ENCODE data around the gene RREB1.

The RREB1 gene

GRCh38 chr6:7190791-7191190 is 83.0 kb downstream of the RREB1 start:
- peaks cover 73% of the 10 kb centered on the region for H3K36me3 ChIP-seq (ENCODE audit: control insufficient read depth, insufficient read depth, low read length, severe bottlenecking)
- H3K4me3 ChIP-seq (ENCODE audit: low read length) = no peak overlapping the region
- no peaks in the 10 kb centered on the region for H3K9me3 ChIP-seq (ENCODE audit: control insufficient read depth, low read length)
- H3K27me3 ChIP-seq (replicated peaks; ENCODE audit: control insufficient read depth, insufficient read depth, low read length) = no peaks in the 10 kb centered on the region
- DNase-seq (ENCODE audit: low read depth) = no peak
- no peak overlapping the region for H3K9ac ChIP-seq (ENCODE audit: low read length)
- H3K4me1 ChIP-seq (ENCODE audit: control insufficient read depth, insufficient read depth, low read length) = peaks cover 15% of the 10 kb centered on the region

GRCh38 chr6:7193122-7193521 is 85.4 kb downstream of the RREB1 start:
- no peaks in the 10 kb centered on the region for H3K27me3 ChIP-seq (replicated peaks; ENCODE audit: control insufficient read depth, insufficient read depth, low read length)
- H3K9ac ChIP-seq (ENCODE audit: low read length) = no peak overlapping the region
- H3K4me1 ChIP-seq (ENCODE audit: control insufficient read depth, insufficient read depth, low read length) = peaks cover 32% of the 10 kb centered on the region
- H3K9me3 ChIP-seq (ENCODE audit: control insufficient read depth, low read length) = no peaks in the 10 kb centered on the region
- H3K36me3 ChIP-seq (ENCODE audit: control insufficient read depth, insufficient read depth, low read length, severe bottlenecking) = peaks cover 60% of the 10 kb centered on the region
- no peak overlapping the region for H3K4me3 ChIP-seq (ENCODE audit: low read length)
- no peak for DNase-seq (ENCODE audit: low read depth)

GRCh38 chr6:7194657-7195056 is 86.9 kb downstream of the RREB1 start:
- H3K36me3 ChIP-seq (ENCODE audit: control insufficient read depth, insufficient read depth, low read length, severe bottlenecking) = peaks cover 57% of the 10 kb centered on the region
- H3K4me3 ChIP-seq (ENCODE audit: low read length) = no peak overlapping the region
- H3K4me1 ChIP-seq (ENCODE audit: control insufficient read depth, insufficient read depth, low read length) = peaks cover 32% of the 10 kb centered on the region
- no peaks in the 10 kb centered on the region for H3K9me3 ChIP-seq (ENCODE audit: control insufficient read depth, low read length)
- H3K9ac ChIP-seq (ENCODE audit: low read length) = peak overlapping the region; percentile 9
- DNase-seq (ENCODE audit: low read depth) = no peak
- no peaks in the 10 kb centered on the region for H3K27me3 ChIP-seq (replicated peaks; ENCODE audit: control insufficient read depth, insufficient read depth, low read length)

DNA sequence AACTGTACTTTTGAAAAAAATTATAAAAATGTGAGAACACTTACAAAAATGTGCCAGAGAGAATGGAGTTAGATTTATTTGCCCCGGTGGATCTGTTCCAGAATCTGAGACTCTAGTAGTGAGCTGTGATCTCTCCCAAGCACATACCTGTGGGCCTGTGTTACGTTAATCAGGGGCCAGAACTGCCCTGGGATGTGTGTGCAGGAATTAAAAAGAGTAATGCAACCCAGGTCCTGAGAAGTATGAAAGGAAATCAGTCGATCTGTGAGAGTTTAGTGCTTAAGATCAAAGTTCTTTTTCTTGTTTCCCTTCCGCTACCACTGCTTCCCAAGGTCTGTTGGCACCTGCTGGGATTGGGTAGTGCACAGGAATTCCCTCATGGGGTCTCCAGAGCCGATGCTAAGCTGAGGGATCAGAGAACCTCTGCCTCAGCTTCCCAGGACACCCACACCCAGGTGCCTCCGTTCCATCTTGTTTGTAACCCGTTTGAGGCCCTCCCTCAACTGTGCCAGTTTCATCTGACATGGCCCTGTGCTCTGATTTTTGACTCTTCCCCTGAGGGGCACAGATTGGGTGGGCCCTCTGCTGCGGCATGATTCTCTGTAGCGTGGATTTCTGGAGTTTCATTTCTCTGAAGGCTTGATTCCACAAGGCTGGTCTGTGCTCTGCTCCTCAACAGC is 87.7 kb downstream of the RREB1 start:
- Histone ChIP-seq H3K9ac (ENCODE audit: low read length) (peak overlapping the region; percentile 36), H3K27me3 (replicated peaks; ENCODE audit: control insufficient read depth, insufficient read depth, low read length) (no peaks in the 10 kb centered on the region), H3K4me1 (ENCODE audit: control insufficient read depth, insufficient read depth, low read length) (peaks cover 32% of the 10 kb centered on the region), H3K9me3 (ENCODE audit: control insufficient read depth, low read length) (no peaks in the 10 kb centered on the region), H3K4me3 (ENCODE audit: low read length) (peak overlapping the region; percentile 4), H3K36me3 (ENCODE audit: control insufficient read depth, insufficient read depth, low read length, severe bottlenecking) (peaks cover 49% of the 10 kb centered on the region)
- no peak for DNase-seq (ENCODE audit: low read depth)

DNA sequence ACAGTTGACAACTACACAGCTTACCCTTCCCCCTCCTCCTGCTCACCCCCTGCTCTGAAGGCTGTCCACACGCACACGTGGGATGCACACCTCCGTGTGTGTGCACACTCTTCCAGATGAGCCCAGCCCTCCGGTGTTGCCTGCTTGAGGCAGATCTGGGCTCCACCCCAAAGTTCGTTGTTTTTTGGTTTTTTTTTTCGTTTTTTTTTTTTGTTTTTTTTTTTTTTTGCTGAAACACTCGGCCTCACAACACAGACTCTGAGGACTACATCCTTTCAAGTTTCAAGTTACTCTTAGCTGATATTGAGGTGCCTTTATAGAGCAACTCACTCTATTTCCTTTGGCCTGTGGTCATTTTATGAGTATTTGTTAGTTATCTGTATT is 88.2 kb downstream of the RREB1 start:
- H3K9me3 ChIP-seq (ENCODE audit: control insufficient read depth, low read length) = no peaks in the 10 kb centered on the region
- H3K4me1 ChIP-seq (ENCODE audit: control insufficient read depth, insufficient read depth, low read length) = peaks cover 32% of the 10 kb centered on the region
- no peaks in the 10 kb centered on the region for H3K27me3 ChIP-seq (replicated peaks; ENCODE audit: control insufficient read depth, insufficient read depth, low read length)
- peak overlapping the region; percentile 36 for H3K9ac ChIP-seq (ENCODE audit: low read length)
- peak overlapping the region; percentile 4 for H3K4me3 ChIP-seq (ENCODE audit: low read length)
- DNase-seq (ENCODE audit: low read depth) = no peak
- H3K36me3 ChIP-seq (ENCODE audit: control insufficient read depth, insufficient read depth, low read length, severe bottlenecking) = peaks cover 48% of the 10 kb centered on the region

DNA sequence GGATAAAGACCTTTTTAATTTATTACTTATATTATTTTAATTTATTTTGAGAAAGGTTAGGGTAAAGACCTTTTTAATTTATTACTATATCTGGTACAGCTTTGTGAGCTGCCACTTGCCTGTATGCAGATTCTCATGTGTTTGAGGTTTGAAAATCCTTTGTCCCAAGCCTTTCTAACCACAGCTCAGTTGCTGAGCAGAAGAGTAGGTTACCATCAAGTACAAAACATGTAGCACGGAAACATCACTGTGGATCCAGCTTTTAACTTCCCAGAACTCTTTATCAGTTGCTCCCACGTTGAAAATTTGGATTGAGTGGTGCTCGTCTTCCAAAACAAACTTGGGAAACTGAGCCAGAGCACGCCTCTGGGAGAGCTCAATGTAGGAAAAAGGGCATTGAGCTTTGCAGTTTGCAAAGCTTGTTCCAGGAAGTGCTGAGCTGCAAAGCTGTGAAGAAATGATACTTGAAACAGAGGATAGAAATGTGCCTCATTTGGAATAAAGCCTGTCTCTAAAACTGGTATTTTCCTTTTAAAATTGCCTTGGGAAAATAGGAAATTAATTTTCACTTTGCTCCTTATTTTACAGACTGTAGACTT is 89.0 kb downstream of the RREB1 start:
- Histone ChIP-seq H3K9ac (ENCODE audit: low read length) (no peak overlapping the region), H3K4me1 (ENCODE audit: control insufficient read depth, insufficient read depth, low read length) (peaks cover 32% of the 10 kb centered on the region), H3K36me3 (ENCODE audit: control insufficient read depth, insufficient read depth, low read length, severe bottlenecking) (peaks cover 45% of the 10 kb centered on the region), H3K27me3 (replicated peaks; ENCODE audit: control insufficient read depth, insufficient read depth, low read length) (no peaks in the 10 kb centered on the region), H3K4me3 (ENCODE audit: low read length) (no peak overlapping the region), H3K9me3 (ENCODE audit: control insufficient read depth, low read length) (no peaks in the 10 kb centered on the region)
- DNase-seq (ENCODE audit: low read depth) = no peak

GRCh38 chr6:7197747-7198146 is 90.0 kb downstream of the RREB1 start:
- H3K27me3 ChIP-seq (replicated peaks; ENCODE audit: control insufficient read depth, insufficient read depth, low read length) = no peaks in the 10 kb centered on the region
- H3K36me3 ChIP-seq (ENCODE audit: control insufficient read depth, insufficient read depth, low read length, severe bottlenecking) = peaks cover 45% of the 10 kb centered on the region
- H3K9ac ChIP-seq (ENCODE audit: low read length) = no peak overlapping the region
- no peak overlapping the region for H3K4me3 ChIP-seq (ENCODE audit: low read length)
- H3K9me3 ChIP-seq (ENCODE audit: control insufficient read depth, low read length) = no peaks in the 10 kb centered on the region
- DNase-seq (ENCODE audit: low read depth) = no peak
- H3K4me1 ChIP-seq (ENCODE audit: control insufficient read depth, insufficient read depth, low read length) = peaks cover 36% of the 10 kb centered on the region

DNA sequence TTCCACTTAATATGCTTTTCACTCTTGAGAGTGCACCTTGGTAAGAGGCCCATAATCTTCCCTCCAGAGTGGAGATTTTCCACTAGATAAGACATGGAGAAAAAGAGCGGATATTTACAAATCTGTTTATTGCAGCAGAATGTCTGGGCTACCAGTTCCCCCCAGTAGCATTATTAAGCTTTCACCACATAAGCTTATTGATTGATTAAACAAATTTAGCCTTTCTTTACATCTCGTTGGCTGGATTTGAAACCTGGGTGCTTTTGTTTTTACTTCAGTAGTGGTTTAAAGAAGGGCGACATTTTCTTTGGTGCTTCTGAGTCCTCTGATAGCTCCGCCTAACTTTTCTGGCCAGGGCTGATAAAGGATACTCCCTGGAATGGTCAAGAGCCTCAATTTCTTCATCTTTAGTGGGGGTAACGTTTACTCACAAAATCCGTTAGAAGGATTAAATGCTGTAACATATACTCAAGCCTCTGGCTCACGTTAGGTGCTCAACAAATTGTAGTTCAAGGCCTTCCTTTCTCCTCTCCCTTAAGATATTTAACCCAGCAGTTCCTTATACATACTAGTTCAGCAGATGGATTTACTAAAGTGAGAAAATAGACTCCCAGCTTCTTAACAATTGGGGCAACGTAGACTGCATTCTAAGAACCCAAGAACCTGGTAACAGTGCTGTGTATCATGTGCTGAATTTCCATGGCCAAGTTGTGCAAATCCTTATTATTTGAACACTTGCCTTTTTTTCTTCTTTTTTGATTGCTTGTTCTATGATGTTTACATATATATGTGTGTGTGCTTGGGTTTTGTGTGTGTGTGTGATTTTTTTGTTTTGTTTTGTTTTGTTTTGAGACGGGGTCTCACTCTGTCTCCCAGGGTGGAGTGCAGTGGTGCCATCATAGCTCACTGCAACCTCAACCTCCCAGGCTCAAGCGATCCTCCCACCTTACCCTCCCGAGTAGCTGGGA is 91.4 kb downstream of the RREB1 start:
- peaks cover 43% of the 10 kb centered on the region for H3K4me1 ChIP-seq (ENCODE audit: control insufficient read depth, insufficient read depth, low read length)
- DNase-seq (ENCODE audit: low read depth) = no peak
- H3K27me3 ChIP-seq (replicated peaks; ENCODE audit: control insufficient read depth, insufficient read depth, low read length) = no peaks in the 10 kb centered on the region
- H3K36me3 ChIP-seq (ENCODE audit: control insufficient read depth, insufficient read depth, low read length, severe bottlenecking) = peaks cover 48% of the 10 kb centered on the region
- H3K4me3 ChIP-seq (ENCODE audit: low read length) = no peak overlapping the region
- H3K9ac ChIP-seq (ENCODE audit: low read length) = no peak overlapping the region
- H3K9me3 ChIP-seq (ENCODE audit: control insufficient read depth, low read length) = no peaks in the 10 kb centered on the region

DNA sequence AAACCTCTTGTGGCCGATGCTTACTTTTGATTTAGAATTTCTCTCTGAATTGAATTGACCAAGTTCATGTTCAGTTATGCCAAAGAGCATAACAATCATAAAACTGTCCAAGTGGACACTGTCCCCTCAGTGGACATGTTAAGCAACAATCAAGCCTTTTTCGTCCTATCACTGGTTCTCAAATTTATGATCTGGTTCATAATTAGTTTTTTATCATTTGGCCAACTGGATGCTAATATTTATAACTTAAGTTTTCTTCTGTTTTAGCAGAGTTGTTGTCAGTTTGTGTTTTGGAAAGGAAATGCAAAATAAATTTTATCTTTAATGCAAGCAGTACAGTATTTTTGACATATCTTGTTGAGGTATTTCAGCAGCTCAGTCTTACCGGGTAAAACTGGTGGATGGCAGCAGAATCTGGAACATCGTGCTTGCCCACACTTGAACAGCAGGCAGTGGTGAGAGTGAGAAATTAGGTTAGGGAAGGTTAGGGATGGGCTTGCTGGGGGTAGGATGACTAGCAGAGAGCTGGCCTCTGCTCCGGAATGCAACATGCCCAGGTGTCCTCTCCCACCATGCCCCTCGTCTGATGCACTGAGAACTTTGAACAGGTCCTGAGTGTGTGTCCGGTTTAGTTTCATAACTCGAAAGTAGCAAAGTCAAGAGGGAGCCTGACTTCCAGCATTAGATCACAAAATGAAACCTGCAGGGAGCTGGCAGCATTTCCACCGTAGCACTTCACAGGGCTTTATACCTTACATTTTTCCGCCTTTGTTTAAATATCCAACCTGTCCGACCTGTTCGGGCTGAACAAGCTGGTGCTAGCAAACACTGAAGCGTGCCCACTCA is 93.1 kb downstream of the RREB1 start:
- Histone ChIP-seq H3K36me3 (ENCODE audit: control insufficient read depth, insufficient read depth, low read length, severe bottlenecking) (peaks cover 64% of the 10 kb centered on the region), H3K4me3 (ENCODE audit: low read length) (no peak overlapping the region), H3K9ac (ENCODE audit: low read length) (no peak overlapping the region), H3K27me3 (replicated peaks; ENCODE audit: control insufficient read depth, insufficient read depth, low read length) (no peaks in the 10 kb centered on the region), H3K9me3 (ENCODE audit: control insufficient read depth, low read length) (no peaks in the 10 kb centered on the region), H3K4me1 (ENCODE audit: control insufficient read depth, insufficient read depth, low read length) (peaks cover 30% of the 10 kb centered on the region)
- no peak for DNase-seq (ENCODE audit: low read depth)

GRCh38 chr6:7201444-7201731 is 93.6 kb downstream of the RREB1 start:
- Histone ChIP-seq H3K36me3 (ENCODE audit: control insufficient read depth, insufficient read depth, low read length, severe bottlenecking) (peaks cover 69% of the 10 kb centered on the region), H3K4me1 (ENCODE audit: control insufficient read depth, insufficient read depth, low read length) (peaks cover 24% of the 10 kb centered on the region), H3K9me3 (ENCODE audit: control insufficient read depth, low read length) (no peaks in the 10 kb centered on the region), H3K27me3 (replicated peaks; ENCODE audit: control insufficient read depth, insufficient read depth, low read length) (no peaks in the 10 kb centered on the region), H3K9ac (ENCODE audit: low read length) (no peak overlapping the region), H3K4me3 (ENCODE audit: low read length) (no peak overlapping the region)
- no peak for DNase-seq (ENCODE audit: low read depth)

All from adipocyte (in vitro differentiated cells).